NCI-H187 treated with DMSO at 0.1 percent for 48 hours (cell line): Measurements from ENCODE around the gene BICC1.
A peak's percentile ranks its signal among the peaks of the same experiment; 100 is the strongest.

Experiments used
- DNase-seq: peaks from one replicate; lab custom pipeline; 2025; lab: John Stamatoyannopoulos, UW

BICC1 gene

DNA sequence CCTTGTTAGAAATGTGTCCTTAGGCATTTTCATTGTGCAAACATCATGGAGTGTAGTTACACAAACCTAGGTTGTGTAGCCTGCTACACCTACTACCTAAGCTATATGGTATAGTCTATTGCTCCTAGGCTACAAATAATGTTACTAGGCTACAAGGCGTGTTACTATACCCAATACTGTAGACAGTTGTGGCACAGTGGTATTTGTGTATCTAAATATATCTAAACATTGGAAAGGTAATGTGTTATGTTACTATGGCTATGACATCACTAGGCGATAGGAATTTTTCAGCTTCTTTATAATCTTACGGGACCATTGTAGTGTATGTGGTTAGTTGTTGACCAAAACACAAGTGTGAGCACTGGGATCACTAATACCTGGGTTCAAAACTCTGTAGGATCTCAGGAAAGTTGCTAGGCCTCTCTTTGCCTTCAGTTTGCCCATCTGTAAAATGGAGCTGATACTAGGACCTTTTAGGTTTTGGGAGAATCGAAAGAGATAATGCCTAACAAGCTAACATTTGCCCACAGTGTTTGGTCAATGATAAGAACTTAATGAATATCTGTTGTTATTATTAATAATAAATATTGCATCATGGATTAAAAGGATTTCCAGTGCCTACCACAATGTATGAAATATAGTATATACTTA is 2.7 kb downstream of the BICC1 start:
- no peak for DNase-seq

DNA sequence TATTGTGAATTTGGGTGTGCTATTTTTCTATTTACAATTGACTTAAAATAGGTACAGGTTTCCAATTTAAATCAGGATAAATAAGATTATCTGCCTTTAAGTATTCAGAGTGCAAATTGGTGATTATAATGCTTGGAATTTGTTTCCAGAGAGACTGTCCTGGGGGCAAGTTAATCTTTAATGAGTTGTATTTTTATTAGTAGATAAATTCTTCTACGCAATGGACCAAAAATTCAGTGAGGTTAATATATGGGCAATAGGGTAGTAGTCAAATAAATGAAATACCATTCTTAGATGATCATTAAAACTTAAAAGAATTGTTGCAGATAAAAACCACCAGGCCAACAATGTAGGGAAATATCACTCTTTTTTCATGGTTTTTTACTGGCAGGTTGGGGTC is 3.4 kb downstream of the BICC1 start:
- DNase-seq: no peak

DNA sequence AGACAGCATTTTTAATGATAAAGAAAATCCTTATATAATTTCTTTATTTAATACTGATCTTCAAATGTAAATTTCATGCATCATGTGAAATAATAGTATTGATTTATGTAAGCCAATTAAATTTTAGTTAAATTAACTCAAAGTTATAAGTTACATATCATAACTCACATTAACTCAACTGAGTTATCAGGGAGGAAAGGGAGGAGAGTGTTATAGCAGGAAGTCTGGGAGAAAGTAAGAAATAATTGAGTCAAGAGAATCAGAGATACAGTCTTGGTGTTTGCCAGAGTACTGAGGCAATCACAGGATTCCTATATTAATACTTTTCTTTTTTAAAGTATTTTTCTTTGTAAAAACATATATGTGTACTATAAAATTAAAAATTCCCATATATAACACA is 4.0 kb downstream of the BICC1 start:
- no peak for DNase-seq

DNA sequence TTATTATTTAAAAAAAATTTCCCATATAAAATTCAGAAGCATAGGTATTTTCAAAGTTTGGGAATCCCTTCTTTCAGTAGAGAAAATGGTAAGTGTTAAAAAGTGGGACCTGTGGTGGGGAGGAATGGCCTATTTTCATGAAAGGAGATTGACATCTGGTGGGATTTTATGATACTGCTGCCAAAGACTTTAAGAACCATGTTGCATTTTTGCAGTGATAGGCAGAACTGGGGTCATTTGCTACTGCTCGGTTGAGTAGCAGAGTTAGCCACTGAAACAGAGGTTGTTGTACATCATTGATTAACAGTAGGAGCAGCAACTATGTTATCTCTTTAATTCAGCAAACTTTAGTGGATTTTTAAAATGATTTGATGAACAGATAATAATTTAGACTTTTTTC is 4.4 kb downstream of the BICC1 start:
- DNase-seq: no peak

DNA sequence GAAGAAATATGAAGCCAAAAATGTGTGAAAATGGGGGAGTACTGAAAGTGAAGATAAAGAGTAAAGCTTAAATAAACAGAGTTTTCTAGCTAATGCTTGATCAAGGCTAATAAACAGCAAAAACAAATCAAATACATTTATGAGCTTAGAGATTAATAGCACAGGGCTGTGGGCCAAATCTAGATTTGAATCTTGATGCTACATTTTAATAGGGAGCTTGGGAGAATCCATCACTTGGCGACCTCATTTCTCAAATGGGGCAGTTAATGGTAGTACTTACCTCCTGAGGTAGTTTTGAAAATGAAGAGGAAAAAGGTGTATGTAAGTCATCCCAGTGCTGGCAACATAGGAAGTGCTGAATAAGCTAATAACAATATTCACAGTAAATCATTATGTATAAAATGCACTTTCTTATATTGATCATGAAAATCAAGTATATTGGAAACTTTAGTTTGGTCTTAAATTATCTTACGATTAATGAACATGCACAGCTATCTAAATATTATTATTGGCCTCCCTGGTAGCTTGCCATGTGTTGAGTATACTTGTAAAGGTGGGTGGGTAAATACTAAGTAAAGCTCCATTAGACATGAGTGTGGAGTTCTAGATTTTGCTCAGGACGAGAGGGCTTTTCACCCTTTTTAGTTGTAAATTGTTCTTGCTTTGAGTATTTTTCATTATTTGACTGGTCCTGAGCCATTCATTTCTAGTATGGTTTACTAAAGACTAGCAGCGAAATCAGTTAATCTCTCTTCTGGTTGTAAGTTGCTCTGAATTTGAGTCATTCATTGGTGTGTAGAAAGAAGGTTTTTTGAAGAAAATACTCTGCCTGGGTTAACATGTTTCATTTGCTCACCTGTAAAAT is 5.1 kb downstream of the BICC1 start:
- DNase-seq: no peak

DNA sequence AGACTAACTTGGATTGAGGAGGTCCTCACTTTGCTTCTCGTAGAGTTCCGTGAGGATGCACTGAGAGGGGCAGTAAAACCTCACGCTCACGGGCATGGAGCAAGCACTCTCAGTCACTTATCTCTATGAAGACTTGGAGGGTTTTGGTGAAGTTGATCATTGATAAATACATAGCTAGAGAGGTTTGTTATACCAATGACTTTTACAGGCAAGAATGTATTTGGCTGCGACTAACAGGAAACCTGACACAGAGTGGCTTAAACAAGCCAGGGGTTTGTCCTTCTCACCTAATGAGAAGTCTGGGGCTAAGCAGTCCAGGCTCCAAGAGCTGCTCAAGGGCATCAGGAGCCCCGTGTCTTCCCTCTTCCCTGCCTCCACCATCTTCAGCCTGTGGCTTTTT is 6.1 kb downstream of the BICC1 start:
- DNase-seq: no peak

DNA sequence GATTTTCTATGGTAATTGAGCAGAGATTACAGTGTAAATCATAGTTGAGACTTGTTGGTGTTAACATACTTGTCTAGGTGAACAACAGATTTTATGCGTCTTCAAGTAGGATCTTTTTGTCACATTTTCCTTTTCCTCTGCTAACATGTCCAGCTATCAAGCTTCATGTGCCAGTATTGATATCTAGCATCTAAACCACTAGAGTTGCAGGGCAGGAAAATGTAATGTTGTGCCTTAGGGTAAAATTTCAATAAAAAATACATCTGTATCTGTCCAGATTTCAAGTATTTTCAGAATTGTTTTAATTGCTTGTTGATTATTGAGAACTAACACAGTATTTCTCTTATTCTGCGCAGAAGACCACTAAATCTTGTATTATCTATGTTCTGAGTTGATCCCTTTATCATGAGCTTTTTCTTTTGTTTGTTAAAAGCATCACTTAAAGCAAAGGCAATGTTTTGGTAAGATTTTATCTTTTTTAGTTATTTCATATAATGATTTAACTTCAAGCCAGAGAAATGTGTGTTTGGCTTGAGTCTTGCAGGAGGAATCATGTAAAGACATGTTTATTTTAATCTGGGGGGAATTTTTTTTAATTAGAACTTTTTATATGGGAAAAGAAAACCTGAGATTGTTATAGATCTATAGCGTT is 16.5 kb downstream of the BICC1 start:
- DNase-seq: no peak

DNA sequence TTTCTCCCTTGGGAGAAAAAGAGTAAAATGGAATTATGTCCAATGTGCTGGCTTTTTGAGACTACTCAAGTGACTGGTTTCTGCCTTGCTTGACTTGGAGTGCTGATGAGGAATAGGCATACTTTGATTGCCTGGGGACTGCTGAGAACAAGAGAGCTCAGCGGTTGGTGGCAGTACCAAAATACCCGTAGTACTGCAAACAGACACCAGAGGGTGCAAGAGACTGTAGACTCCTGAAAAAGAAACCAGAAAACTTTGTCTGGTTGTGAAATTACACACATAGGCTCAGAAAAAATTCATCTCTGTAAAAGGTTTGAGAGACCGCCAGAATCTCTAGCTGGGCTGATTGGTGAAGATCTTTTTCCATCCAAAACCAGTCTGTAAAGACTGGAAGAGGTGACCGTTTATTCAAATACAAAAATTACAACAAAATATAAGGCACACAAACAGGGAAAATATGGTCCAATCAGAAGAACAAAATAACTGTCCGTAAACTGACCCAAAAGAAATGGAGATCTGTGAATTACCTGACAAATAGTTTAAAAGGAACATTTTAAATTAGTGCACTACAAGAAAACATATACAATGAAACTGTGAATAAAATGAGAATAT is 18.5 kb downstream of the BICC1 start:
- DNase-seq: peak; percentile 1

DNA sequence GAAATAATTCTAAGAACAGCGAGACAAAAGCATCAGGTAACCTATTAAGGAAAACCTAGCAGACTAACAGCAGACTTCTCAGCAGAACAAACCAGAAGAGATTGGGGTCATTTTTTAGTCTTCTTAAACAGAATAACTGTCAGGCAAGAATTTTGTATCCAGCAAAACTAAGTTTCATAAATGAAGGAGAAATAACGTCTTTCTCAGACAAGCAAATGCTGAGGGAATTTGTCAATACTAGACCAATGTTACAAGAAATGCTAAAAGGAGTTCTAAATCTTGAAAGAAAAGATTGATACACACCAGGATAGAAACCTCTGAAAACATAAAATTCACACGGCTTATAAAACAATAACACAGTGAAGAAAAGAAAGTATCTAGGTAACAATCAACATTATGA is 22.6 kb downstream of the BICC1 start:
- no peak for DNase-seq

DNA sequence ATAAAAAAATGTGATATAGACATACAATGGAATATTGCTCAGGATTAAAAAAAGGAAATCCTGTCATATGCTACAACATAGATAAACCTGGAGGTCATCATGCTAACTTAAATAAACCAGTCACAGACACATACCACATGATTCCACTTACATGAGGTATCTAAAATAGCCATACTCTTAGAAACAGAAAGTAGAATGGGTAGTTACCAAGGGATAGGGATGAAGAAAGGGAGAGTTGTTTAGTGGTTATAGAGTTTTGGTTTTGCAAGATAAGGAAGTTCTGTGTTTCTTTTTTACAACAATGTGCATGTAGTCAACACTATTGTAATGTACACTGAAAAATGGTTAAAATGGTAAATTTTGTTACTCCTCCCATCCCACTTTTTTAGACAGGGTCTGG is 30.5 kb downstream of the BICC1 start:
- DNase-seq: no peak

DNA sequence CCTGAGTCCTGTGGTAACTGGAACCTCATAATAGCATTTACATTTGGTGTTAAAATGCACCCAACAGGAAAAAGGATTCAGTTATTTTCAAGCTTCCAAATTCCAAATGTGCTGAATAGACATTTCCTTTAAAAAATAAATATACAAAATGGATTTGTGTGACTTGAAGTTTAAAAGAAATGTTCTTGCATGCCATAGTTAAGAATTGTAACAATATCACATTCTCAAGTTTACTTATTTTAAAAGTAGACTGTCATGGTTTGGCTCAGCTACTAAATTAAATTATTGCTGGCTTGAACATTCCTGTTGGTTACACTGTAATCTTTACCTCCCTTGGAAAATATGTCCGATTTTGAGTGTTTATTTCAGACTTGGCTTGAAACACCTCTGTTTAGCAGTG is 31.5 kb downstream of the BICC1 start:
- no peak for DNase-seq

DNA sequence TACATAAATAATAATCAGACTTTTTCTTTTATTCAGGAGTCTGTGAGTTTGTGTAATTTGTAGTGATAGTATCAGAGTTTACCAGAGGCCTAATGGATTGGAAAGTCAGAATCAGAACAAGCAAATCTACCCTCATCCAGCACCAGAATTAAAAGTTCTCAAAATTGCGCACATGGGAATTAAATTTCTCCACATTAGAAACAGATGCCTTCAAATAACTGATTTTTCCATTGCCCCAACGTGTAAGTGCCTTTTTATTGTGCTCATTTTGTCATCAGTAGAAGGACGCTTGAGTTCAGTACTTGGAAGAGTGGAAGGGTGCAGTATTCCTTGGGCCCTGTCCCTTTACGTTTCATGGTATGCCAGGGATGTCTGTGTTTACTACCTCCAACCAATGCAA is 32.8 kb downstream of the BICC1 start:
- DNase-seq: no peak

DNA sequence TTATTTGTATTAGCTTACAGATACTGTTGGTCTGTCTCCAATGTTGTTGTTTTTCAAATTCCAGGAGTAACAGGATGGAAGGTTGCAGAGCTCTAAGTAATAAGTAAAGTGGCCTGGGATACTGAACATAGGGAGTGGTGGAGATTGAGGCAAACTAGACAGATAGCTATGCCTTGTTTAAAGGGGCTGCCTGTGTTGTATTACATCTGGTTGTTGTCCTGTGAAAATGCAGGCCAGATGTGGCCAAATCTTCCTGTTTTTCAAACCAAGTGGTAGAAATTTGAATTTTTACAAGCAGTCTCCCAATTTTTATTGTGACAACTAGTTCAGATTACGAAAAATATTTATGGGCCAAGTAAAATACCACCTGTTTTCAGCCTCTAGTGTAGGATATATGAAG is 33.5 kb downstream of the BICC1 start:
- no peak for DNase-seq

DNA sequence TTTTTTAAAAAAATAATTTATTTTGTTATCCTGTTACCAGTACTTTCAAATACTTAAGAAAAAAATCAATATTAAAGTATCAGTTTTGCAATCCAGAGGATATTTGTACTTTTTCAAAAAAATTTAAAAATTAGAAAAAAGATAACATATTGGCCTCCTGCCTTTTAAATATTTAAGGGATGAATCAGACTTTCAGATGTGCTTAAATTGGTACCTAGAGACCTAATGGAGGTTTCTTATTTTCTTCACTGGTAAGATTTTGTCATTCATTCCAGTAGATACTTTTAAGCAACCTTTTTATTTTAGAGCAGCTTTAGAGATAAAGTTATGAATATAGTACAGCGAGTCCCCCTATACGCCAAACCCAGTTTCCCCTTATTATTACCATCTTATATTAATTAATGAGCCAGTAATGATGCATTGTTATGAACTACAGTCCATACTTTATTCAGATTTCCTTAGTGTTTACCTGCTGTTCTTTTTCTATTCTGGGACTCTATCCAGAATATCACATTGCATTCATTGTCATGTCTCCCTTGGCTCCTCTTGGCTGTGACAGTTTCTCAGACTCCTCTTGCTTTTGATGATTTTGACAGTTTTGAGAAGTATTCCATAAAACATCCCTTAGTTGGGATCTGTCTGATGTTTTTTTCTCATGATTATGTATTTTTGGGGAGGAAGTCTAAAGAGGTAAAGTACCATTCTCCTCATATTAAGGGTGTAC is 34.2 kb downstream of the BICC1 start:
- DNase-seq: no peak

DNA sequence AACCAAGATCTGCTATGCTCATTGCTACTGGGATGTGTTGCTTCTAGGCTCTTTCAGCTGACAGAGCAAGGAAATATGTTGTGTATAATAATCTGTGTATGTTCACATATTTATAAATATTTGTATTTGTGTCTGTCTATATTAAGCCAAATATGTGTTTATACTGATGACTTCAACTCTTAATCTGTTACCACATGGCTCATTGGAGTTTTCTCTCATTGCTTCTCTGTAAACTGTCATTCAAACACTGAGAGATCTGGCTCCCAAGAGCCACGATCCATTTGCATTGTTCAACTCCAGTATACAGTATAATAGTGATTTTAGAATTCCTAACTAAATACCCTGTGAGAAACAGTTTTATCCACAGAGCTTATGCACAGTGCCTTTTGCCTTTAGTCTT is 35.3 kb downstream of the BICC1 start:
- no peak for DNase-seq

DNA sequence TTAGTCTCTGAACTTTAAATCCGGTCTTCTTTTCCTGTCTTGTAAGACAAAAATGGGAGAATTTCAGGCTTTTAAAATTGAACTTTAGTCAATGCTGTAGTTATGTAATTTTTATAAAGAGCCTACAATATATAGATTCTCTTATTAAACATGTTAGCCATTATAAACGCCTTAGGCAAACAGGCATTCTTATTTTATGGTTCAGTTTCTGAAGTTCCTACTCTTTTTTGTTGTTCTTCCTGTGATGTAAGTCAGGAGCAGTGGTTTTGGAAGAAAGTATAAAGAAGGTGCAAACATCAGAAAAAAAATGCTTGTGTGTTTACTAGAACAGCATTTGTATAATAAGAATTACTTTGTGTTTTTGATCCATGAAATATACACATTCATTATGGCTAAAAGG is 41.6 kb downstream of the BICC1 start:
- DNase-seq: no peak

DNA sequence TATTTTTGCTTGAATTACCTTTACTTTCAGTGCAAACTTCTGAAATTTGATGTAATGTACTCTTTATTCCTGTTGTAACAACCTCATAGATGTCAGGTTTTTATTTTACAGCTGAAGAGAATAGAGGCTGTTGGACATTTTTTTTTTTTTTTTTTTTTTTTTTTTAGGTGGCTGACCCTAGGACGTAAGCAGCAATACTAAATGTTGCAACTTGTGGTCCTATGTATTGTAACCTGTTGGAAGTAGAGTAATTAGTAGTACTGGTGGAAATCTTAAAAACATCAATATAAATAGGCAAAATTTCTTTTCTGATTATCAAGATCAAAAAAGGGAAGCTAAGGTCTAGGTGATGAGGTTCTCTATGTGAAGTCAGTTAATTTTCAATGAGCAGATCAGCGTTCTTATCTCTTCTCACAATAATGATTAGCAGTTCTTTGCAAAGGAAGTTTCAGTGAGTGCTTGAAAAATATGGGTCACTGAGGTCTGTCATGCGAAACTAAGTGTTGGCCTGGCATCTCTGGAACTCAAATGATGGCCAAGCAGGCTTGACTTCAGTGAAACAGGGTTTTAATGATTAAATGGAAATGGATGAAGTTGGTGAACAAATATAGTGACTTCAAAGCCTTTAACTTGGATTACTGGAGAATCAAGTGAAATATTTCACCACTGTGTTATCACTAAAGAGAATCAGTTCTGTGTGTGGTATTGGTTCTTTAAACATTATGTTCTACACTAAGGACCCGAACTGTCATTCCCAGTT is 42.7 kb downstream of the BICC1 start:
- no peak for DNase-seq

DNA sequence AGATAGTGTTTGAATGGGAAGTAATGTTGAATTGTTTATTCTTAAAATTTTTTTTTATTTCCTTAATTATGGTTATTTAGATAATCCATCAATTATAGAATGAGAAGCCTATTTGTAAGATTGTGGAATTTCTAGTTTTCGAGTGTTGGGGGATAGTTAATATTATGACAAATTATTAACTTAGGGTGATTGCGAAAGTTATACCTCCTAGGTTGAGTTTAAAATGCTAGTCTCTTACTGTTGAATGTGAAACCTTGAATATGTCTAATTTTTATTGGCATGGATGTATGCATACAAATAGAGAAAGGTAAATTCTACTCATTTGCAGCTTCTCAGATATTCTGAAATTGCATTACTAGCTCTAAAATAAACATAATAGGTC is 43.2 kb downstream of the BICC1 start:
- no peak for DNase-seq

DNA sequence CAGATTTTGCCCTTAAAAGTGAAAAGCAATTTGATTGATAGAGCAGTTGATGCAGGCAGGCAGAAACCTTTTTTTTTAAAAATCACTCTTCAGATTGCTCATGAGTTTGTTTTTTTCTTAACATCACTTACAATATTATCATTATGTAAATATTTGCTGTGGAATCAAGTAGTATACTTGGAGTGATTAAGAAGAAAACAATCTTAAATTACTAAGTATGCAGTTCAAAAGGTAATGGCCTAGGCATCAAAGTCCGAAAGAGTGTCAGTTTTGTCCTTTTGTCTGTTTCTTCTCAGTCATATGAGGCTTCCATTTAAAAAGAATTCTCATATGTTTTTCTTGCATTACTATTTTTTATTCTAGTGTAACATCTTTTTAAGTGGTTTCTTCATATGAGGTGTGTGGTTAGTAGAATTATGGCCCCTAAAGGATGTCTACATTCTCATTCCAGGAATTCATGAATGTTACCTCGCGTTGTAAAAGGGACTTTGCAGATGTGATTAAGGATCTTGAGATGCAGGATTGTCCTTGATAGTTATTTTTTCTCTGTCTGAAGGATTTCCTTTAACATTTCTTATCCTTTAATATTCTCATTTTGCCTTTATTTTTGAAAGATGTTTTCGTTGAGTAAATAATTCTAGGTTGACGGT is 44.0 kb downstream of the BICC1 start:
- DNase-seq: no peak

DNA sequence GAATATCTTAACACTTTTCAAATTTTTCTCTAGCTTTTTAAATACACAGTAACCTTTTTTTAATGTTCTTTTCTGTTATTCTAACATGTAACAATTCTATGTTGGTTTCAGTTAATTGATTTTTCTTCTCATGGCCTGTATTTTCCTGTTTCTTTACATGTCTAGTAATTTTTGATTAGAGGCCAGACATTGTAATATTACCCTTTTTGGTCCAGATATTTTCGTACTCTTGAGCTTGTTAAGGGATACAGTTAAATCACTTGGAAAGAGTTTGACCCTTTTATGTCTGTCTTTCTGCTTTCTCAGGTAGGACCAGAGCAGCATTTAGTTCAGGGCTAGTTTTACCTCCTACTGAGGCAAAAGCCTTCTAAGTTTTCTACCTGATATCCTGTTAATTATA is 45.0 kb downstream of the BICC1 start:
- no peak for DNase-seq

DNA sequence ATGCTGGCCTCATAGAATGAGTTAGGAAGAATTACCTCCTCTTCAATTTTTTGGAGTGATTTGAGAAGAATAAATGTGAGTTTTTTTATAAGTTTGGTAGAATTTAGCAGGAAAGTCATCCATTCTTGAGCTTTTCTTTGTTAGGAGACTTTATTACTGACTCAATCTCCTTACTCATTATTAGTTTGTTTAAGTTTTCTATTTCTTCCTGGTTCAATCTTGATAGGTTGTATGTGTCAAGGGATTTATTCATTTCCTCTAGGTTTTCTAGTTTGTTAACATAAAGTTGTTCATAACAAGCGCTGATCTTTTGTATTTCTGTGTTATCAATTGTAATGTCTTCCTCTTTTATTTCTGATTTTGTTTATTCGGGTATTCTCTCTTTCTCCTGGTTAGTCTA is 47.4 kb downstream of the BICC1 start:
- no peak for DNase-seq
